Measurements from ENCODE around the gene ELMO1. TPM values are rescaled to one million over a fixed set of nuclear protein-coding genes. Genes with fewer than 3 reads are reported as not detected.

Gene ELMO1
- total RNA-seq, 1 donor from 2014 or later = 66.1 TPM

- Mint-ChIP-seq H3K36me3 (ENCODE audit: insufficient read depth) (peaks cover 12% of the 10 kb centered on the region), H3K9me3 (ENCODE audit: low read depth) (no peaks in the 10 kb centered on the region), H3K27me3 (no peaks in the 10 kb centered on the region), H3K4me1 (ENCODE audit: low read depth) (peaks cover 45% of the 10 kb centered on the region), H3K27ac (peak overlapping the region; percentile 47), H3K4me3 (ENCODE audit: low read depth) (no peak overlapping the region)
- DNase-seq (ENCODE audit: low spot score, unreplicated experiment) = no peak
- no peak for TF ChIP-seq CTCF (IDR thresholded peaks at IDR 0.05; ENCODE audit: unreplicated experiment)
Measured at GRCh38 chr7:36905841-36906240, 542.8 kb downstream of the ELMO1 start.

GRCh38 chr7:36904802-36905201 is 543.9 kb downstream of the ELMO1 start:
- H3K4me3 Mint-ChIP-seq (ENCODE audit: low read depth) = no peak overlapping the region
- H3K9me3 Mint-ChIP-seq (ENCODE audit: low read depth) = peaks cover 3% of the 10 kb centered on the region
- no peak overlapping the region for H3K27ac Mint-ChIP-seq
- H3K4me1 Mint-ChIP-seq (ENCODE audit: low read depth) = peaks cover 40% of the 10 kb centered on the region
- no peak for TF ChIP-seq CTCF (IDR thresholded peaks at IDR 0.05; ENCODE audit: unreplicated experiment)
- H3K27me3 Mint-ChIP-seq = no peaks in the 10 kb centered on the region
- DNase-seq (ENCODE audit: low spot score, unreplicated experiment) = no peak
- peaks cover 14% of the 10 kb centered on the region for H3K36me3 Mint-ChIP-seq (ENCODE audit: insufficient read depth)

GRCh38 chr7:36904101-36904500 is 544.6 kb downstream of the ELMO1 start:
- DNase-seq (ENCODE audit: low spot score, unreplicated experiment) = no peak
- Mint-ChIP-seq H3K36me3 (ENCODE audit: insufficient read depth) (peaks cover 13% of the 10 kb centered on the region), H3K4me1 (ENCODE audit: low read depth) (peaks cover 42% of the 10 kb centered on the region), H3K27me3 (no peaks in the 10 kb centered on the region), H3K27ac (no peak overlapping the region), H3K4me3 (ENCODE audit: low read depth) (no peak overlapping the region), H3K9me3 (ENCODE audit: low read depth) (peaks cover 3% of the 10 kb centered on the region)
- no peak for TF ChIP-seq CTCF (IDR thresholded peaks at IDR 0.05; ENCODE audit: unreplicated experiment)

GRCh38 chr7:36900988-36901710 is 547.5 kb downstream of the ELMO1 start:
- Mint-ChIP-seq H3K27ac (no peak overlapping the region), H3K36me3 (ENCODE audit: insufficient read depth) (peaks cover 13% of the 10 kb centered on the region), H3K4me1 (ENCODE audit: low read depth) (peaks cover 42% of the 10 kb centered on the region), H3K4me3 (ENCODE audit: low read depth) (no peak overlapping the region), H3K9me3 (ENCODE audit: low read depth) (peaks cover 3% of the 10 kb centered on the region), H3K27me3 (no peaks in the 10 kb centered on the region)
- TF ChIP-seq CTCF (IDR thresholded peaks at IDR 0.05; ENCODE audit: unreplicated experiment) = no peak
- DNase-seq (ENCODE audit: low spot score, unreplicated experiment) = no peak

- no peak for DNase-seq (ENCODE audit: low spot score, unreplicated experiment)
- peaks cover 20% of the 10 kb centered on the region for H3K4me1 Mint-ChIP-seq (ENCODE audit: low read depth)
- peaks cover 3% of the 10 kb centered on the region for H3K9me3 Mint-ChIP-seq (ENCODE audit: low read depth)
- H3K27ac Mint-ChIP-seq = peak overlapping the region; percentile 65
- no peak for TF ChIP-seq CTCF (IDR thresholded peaks at IDR 0.05; ENCODE audit: unreplicated experiment)
- no peaks in the 10 kb centered on the region for H3K27me3 Mint-ChIP-seq
- H3K36me3 Mint-ChIP-seq (ENCODE audit: insufficient read depth) = peaks cover 17% of the 10 kb centered on the region
- no peak overlapping the region for H3K4me3 Mint-ChIP-seq (ENCODE audit: low read depth)
Measured at GRCh38 chr7:36898186-36898585, 550.5 kb downstream of the ELMO1 start.
